ENCODE measurements around the gene HAPLN1.

- TF ChIP-seq CTCF (IDR thresholded peaks at IDR 0.05) (no peak), POLR2A (IDR thresholded peaks at IDR 0.05) (no peak)
Observed at GRCh38 chr5:83595217-83595616, 125.4 kb downstream of the HAPLN1 start.
